ENCODE data around the gene MR1. TPM values are rescaled to one million over a fixed set of nuclear protein-coding genes. Genes with fewer than 3 reads are reported as not detected.

MR1 gene
- total and polyA plus RNA-seq, 2 of the 13 experiments (the other 11 are each of a cell fraction or from before 2014, with no cell fraction given), result 7.7 to 10.4 TPM

DNA sequence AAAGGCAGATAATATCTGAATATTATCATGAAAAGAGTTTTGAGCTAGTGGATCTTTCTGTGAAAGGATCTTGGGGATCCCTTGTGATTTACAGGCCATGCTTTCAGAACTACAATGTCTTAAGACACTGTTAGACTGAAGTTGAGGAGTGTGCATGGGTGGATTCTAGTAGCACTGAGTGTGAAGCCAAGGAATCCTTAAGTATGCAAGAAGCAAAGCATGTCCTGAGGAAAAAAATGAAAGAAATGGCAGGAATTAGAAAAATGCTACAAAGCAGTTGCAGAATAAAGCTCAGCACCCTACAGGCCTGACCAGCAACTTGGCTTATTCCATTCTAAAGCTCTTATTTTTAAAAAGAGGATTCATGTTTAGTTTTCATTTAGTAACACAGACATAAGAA lies 23.0 kb upstream of the MR1 start (continued):
- TF ChIP-seq SRF (IDR thresholded peaks at IDR 0.05; ENCODE audit: low read depth, low read length), result no peak
- TF ChIP-seq SMARCC2 (IDR thresholded peaks at IDR 0.05), result no peak
- TF ChIP-seq POLR2G (IDR thresholded peaks at IDR 0.05; ENCODE audit: low read depth, low read length), result no peak
- TF ChIP-seq ERF (CRISPR knock-in tag; IDR thresholded peaks at IDR 0.05), result no peak

DNA sequence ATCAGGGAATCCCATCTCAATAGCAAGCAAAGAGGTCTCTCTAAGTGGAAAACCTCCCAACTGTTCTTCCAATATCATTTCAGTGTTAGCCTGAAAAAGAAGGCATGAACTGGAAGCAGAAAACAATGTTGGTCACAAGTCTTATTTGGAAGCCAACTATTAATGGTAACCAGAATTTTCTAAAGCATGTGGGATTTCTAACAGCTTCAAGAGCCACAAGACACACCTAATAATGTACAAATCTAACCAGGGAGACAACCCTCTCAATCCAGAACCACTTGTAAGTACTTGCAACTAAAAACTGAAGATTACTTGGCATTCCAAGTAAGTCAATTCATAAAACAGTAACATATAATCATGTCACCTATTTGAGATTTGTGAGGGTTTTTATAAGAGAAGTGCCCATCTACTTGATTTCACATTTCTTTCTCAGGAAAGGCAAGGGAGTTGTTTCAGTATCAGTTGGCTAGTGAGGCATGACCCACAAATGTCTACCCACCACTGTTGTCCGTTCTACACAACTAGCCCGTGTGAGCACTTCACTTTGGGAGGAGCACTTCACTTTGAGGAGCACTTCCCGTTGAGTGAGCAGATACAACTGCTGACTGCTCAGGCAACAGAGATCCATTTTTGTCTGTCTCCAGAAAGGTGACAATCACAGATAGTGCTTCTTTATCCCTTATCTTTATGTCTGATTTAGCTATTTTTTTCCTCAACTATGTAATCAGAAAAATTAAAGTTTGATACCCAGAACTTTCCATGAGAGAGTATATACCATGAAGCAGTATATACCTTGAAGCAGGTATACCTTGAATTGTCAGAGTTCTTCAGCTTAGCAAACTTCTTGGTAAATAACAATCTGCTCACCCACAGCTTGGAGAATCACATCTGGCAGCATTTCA lies 22.2 kb upstream of the MR1 start:
- H3K4me1 ChIP-seq (ENCODE audit: insufficient read depth, low read length), result peaks cover 28% of the 10 kb centered on the region
- peak; percentile 88 for TF ChIP-seq ZNF263 (CRISPR knock-in tag; IDR thresholded peaks at IDR 0.05)
- TF ChIP-seq, protein P1, sequence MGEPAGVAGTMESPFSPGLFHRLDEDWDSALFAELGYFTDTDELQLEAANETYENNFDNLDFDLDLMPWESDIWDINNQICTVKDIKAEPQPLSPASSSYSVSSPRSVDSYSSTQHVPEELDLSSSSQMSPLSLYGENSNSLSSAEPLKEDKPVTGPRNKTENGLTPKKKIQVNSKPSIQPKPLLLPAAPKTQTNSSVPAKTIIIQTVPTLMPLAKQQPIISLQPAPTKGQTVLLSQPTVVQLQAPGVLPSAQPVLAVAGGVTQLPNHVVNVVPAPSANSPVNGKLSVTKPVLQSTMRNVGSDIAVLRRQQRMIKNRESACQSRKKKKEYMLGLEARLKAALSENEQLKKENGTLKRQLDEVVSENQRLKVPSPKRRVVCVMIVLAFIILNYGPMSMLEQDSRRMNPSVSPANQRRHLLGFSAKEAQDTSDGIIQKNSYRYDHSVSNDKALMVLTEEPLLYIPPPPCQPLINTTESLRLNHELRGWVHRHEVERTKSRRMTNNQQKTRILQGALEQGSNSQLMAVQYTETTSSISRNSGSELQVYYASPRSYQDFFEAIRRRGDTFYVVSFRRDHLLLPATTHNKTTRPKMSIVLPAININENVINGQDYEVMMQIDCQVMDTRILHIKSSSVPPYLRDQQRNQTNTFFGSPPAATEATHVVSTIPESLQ (CRISPR knock-in tag; conservative IDR thresholded peaks at IDR 0.05), result no peak
- in situ Hi-C loops (cut with HindIII; ENCODE audit: extremely low pct_ligation_motif_present, low pct_unique_long_range_greater_than_20kb) (no loop called here), intact Hi-C loops (cut with micrococcal nuclease; ENCODE audit: unreplicated experiment) (no loop called here)
- WGBS (ENCODE audit: low lambda C conversion rate), result 93% methylated on average over 3 of the region's 3 CpGs
- no peak overlapping the region for H2AFZ ChIP-seq (ENCODE audit: low read length)
- H3K9me3 ChIP-seq (ENCODE audit: low read length), result no peaks in the 10 kb centered on the region
- CTCF ChIA-PET (ENCODE audit: low intra/inter-chr PET ratio, low total read pairs), result no interaction called here
- no peak for DNase-seq (ENCODE audit: low spot score)
- POLR2A ChIA-PET, result no interaction called here
- H3K79me2 ChIP-seq (ENCODE audit: insufficient read depth, low read length), result peaks cover 85% of the 10 kb centered on the region
- no peak for ATAC-seq
- no TSS peak for BruUV-seq (replicated peaks)
- no peak overlapping the region for H3K4me2 ChIP-seq (ENCODE audit: low read depth, low read length)
- H3K9ac ChIP-seq (ENCODE audit: insufficient read depth, low read depth, low read length), result no peak overlapping the region
- no peak overlapping the region for H3K4me3 ChIP-seq (replicated peaks in 1 of 3; ENCODE audit: insufficient read depth in 1 of 3, low read depth in 2 of 3, low read length in 3 of 3)
- H3K27me3 ChIP-seq (ENCODE audit: control insufficient read depth in 1 of 2, insufficient read depth in 2 of 2, low read length in 2 of 2), result no peaks in the 10 kb centered on the region
- no peak for FAIRE-seq
- H4K20me1 ChIP-seq (ENCODE audit: insufficient read depth, low read length), result 0 out of 2 replicates have a peak, but pooled peaks cover 8% of the 10 kb centered on the region
- H3K27ac ChIP-seq (ENCODE audit: extremely low read length, insufficient read depth, low read length), result no peak overlapping the region
- peaks cover 0 to 4% of the 10 kb centered on the region in 2 experiments; a peak in 1 of 5 replicates for H3K36me3 ChIP-seq (replicated peaks in 1 of 2; ENCODE audit: control insufficient read depth in 1 of 2, insufficient read depth in 2 of 2, low read length in 2 of 2)
